ENCODE measurements around the gene STAG3. TPM values are rescaled to one million over a fixed set of nuclear protein-coding genes. Genes with fewer than 3 reads are reported as not detected.

Gene STAG3
- total and polyA plus RNA-seq, 2 of the 8 experiments (the other 6 are each of a cell fraction or from before 2014, with no cell fraction given), result 1.3 to 3.3 TPM

DNA sequence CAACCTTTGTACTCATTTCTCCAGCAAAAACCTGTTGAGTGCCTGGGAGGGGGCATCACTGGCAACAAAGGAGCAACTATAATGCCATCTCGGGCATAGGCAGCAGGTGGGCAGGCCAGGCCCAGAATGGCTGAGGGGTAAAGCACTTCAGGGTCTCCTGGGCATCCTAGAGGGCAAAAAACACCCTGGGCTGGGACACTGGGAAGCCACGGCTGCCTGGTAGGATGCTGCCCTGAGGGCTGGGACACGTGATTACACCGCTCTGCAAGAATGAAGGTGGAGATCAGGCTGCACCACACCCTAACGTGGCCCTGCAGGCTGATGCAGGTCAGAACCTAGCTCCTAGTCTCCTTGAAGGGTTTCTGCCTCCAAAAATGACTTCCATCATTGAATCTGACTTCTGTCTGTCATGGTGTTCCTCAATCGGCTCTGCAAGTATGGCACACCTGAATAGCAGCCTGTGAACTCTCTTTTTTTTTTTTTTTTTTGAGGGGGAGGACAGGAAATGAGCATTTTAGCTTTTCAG lies 14.6 kb upstream of the STAG3 start:
- Histone ChIP-seq H3K18ac (ENCODE audit: extremely low read depth, low read length) (no peak overlapping the region), H3K9ac (replicated peaks in 1 of 4; ENCODE audit: extremely low read depth in 1 of 4, low read depth in 3 of 4, low read length in 3 of 4) (no peak overlapping the region; a peak in 1 of 7 replicates), H3K4ac (replicated peaks; ENCODE audit: insufficient read length, low read depth, low read length) (no peak overlapping the region), H3K9me3 (ENCODE audit: insufficient read depth in 2 of 2, low read depth in 1 of 2, low read length in 1 of 2) (no peaks in the 10 kb centered on the region), H3K4me1 (replicated peaks in 1 of 4; ENCODE audit: control insufficient read depth in 3 of 4, insufficient read depth in 4 of 4, low read length in 3 of 4) (peaks cover 5 to 12% (median 7%) of the 10 kb centered on the region in 4 experiments), H3K14ac (ENCODE audit: insufficient read length) (no peak overlapping the region), H2BK15ac (ENCODE audit: low read length) (no peak overlapping the region), H2BK20ac (ENCODE audit: low read length) (no peak overlapping the region), H3K36me3 (ENCODE audit: control insufficient read depth in 2 of 4, insufficient read depth in 4 of 4, low read length in 3 of 4) (no peaks in the 10 kb centered on the region), H3K79me1 (ENCODE audit: low read depth, low read length) (no peaks in the 10 kb centered on the region; the same call in 1 of the 2 replicates), H2AK5ac (ENCODE audit: low read depth, low read length) (no peak overlapping the region), H2AFZ (ENCODE audit: low read length) (no peak overlapping the region), H4K5ac (ENCODE audit: insufficient read length, low read depth, low read length) (no peak overlapping the region), H3K4me2 (ENCODE audit: insufficient read depth in 1 of 2, low read depth in 2 of 2, low read length in 2 of 2) (no peak overlapping the region), H3K23me2 (ENCODE audit: low read depth, low read length) (peaks cover 4% of the 10 kb centered on the region; the same call in 1 of the 2 replicates), H2BK5ac (ENCODE audit: low read depth, low read length) (no peak overlapping the region), H4K8ac (ENCODE audit: extremely low read depth, insufficient read depth, low read length) (no peak overlapping the region), H4K91ac (replicated peaks; ENCODE audit: insufficient read length, low read length) (no peak overlapping the region), H2BK120ac (replicated peaks; ENCODE audit: low read depth, low read length) (no peak overlapping the region), H3K27me3 (replicated peaks in 1 of 4; ENCODE audit: control insufficient read depth in 3 of 4, extremely low read depth in 1 of 4, insufficient read depth in 3 of 4, low read length in 3 of 4) (peaks cover 0 to 10% (median 2%) of the 10 kb centered on the region in 4 experiments; a peak in 1 of 7 replicates), H3K27ac (ENCODE audit: low read depth, low read length) (no peak overlapping the region), H4K20me1 (replicated peaks in 1 of 2; ENCODE audit: control insufficient read depth in 1 of 2, insufficient read depth in 2 of 2, low read length in 2 of 2) (no peaks in the 10 kb centered on the region), H3K56ac (replicated peaks; ENCODE audit: insufficient read length, low read depth, low read length) (no peak overlapping the region), H2BK12ac (ENCODE audit: low read depth, low read length) (no peak overlapping the region), H3K79me2 (ENCODE audit: control insufficient read depth in 1 of 2, insufficient read depth in 2 of 2, low read length in 2 of 2) (no peaks in the 10 kb centered on the region), H3K23ac (ENCODE audit: insufficient read length) (no peak overlapping the region), H3K4me3 (ENCODE audit: extremely low read depth in 1 of 4, insufficient read depth in 2 of 4, low read depth in 3 of 4, low read length in 4 of 4) (no peak overlapping the region)
- WGBS, 2 experiments (ENCODE audit: extremely low coverage in 1 of 2, insufficient coverage in 1 of 2, insufficient read length in 1 of 2, insufficient replicate concordance in 2 of 2, low coverage in 1 of 2, low lambda C conversion rate in 2 of 2, missing lambda C conversion rate in 1 of 2), result 75% methylated on average over 6 of the region's 6 CpGs; no CpG with 5 or more reads in 1 of the 2 experiments
- FAIRE-seq (no peak), DNase-seq (ENCODE audit: low read depth in 1 of 2, low spot score in 2 of 2) (no peak)
- ChIA-PET POLR2A (ENCODE audit: partially characterized antibody) (interaction anchor here (1.0 to 11.0 kb wide), 2 partner anchors 6 to 14 kb away, joined by 3 to 145 read pairs; partner anchors contain the start of genes GPC2, STAG3 and TRAPPC14), CTCF (ENCODE audit: partially characterized antibody) (interaction anchor here (11.2 kb wide), 1 partner anchor 32 kb away, joined by 94 read pairs; no protein-coding TSS in a partner anchor)
- no peak for TF ChIP-seq SP4 (IDR thresholded peaks at IDR 0.05; ENCODE audit: low read length)
- TF ChIP-seq NRF1 (IDR thresholded peaks at IDR 0.05; ENCODE audit: low read depth, low read length), result no peak
- no peak for TF ChIP-seq RAD21 (IDR thresholded peaks at IDR 0.05 in 1 of 2, conservative IDR thresholded peaks at IDR 0.05 in 1 of 2; ENCODE audit: low read depth in 2 of 2, low read length in 2 of 2)
- no peak for TF ChIP-seq SUZ12 (IDR thresholded peaks at IDR 0.05; ENCODE audit: low read length)
- no peak for TF ChIP-seq SRF (IDR thresholded peaks at IDR 0.05; ENCODE audit: low read depth, low read length)
- no peak for TF ChIP-seq MAX (IDR thresholded peaks at IDR 0.05)

All from H1 (cell line).